ENCODE data around the gene ADGRL3.

Gene ADGRL3

GRCh38 chr4:62051332-62051731 lies 851.2 kb downstream of the ADGRL3 start:
- DNase-seq = no peak

- DNase-seq = no peak
Measured at GRCh38 chr4:62053974-62054373, 853.8 kb downstream of the ADGRL3 start.

GRCh38 chr4:62057031-62057430 lies 856.9 kb downstream of the ADGRL3 start:
- DNase-seq = no peak

- no peak for DNase-seq
Measured at GRCh38 chr4:62058571-62058970, 858.4 kb downstream of the ADGRL3 start.

- DNase-seq = no peak
Measured at GRCh38 chr4:62070291-62070852, 870.2 kb downstream of the ADGRL3 start.

- no peak for DNase-seq
Measured at GRCh38 chr4:62075089-62075488, 875.0 kb downstream of the ADGRL3 start.

GRCh38 chr4:62075521-62075920 lies 875.4 kb downstream of the ADGRL3 start:
- no peak for DNase-seq

- no peak for DNase-seq
Measured at GRCh38 chr4:62077406-62077805, 877.3 kb downstream of the ADGRL3 start.

- no peak for DNase-seq
Measured at GRCh38 chr4:62080431-62080830, 880.3 kb downstream of the ADGRL3 start.

GRCh38 chr4:62087706-62088105 lies 887.6 kb downstream of the ADGRL3 start:
- peak; percentile 0 for DNase-seq

- no peak for DNase-seq
Measured at GRCh38 chr4:62093735-62094134, 893.6 kb downstream of the ADGRL3 start.

- DNase-seq = no peak
Measured at GRCh38 chr4:62096881-62097280, 896.8 kb downstream of the ADGRL3 start.

- DNase-seq = no peak
Measured at GRCh38 chr4:62115216-62115615, 915.1 kb downstream of the ADGRL3 start.

- DNase-seq = no peak
Measured at GRCh38 chr4:62117886-62118285, 917.8 kb downstream of the ADGRL3 start.

- DNase-seq = no peak
Measured at GRCh38 chr4:62118558-62118957, 918.4 kb downstream of the ADGRL3 start.

GRCh38 chr4:62119195-62119594 lies 919.1 kb downstream of the ADGRL3 start:
- DNase-seq = no peak

- DNase-seq = no peak
Measured at GRCh38 chr4:62126064-62126732, 926.1 kb downstream of the ADGRL3 start.
